HG03575 (cell line): ENCODE data around the gene OXCT2.
"Not testable (repeated sequence)": the region's sequence is repeated elsewhere in the genome, so short reads cannot be mapped to it uniquely, and the experiment has no call there.

Experiments used
- ATAC-seq: cut with Tn5 transposase; IDR thresholded peaks from one replicate; pipeline ENCODE4 v1.9.1; 2021; ENCODE audit not compliant: unreplicated experiment, insufficient number of reproducible peaks, low FRiP score; ENCODE audit errors: extremely low read depth

OXCT2 gene

GRCh38 chr1:39769502-39769901, 1.6 kb downstream of the OXCT2 start:
- not testable (repeated sequence) for ATAC-seq

DNA sequence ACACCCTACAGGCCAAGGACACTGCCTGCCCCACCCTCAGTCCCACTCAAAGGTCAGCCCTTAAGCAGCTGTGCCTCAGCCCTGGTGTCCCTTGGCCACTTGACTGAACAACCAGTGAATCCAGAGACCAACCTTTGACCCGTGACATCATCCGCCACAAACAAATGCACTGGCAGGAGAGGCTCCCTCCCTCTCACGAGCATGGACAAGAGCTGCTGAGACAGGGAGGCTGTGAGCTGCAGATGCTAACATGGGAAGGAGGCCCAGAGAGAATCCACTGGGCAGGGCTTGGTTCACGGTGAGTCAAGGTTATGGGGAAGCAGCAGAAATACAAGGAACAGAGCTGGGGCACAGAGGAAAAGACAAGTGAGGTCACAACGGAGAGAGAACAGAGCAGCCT, 4.7 kb downstream of the OXCT2 start:
- not testable (repeated sequence) for ATAC-seq

- ATAC-seq, result not testable (repeated sequence)
Observed at GRCh38 chr1:39764512-39764911, 6.6 kb downstream of the OXCT2 start.

GRCh38 chr1:39763619-39764374, 7.4 kb downstream of the OXCT2 start:
- ATAC-seq, result not testable (repeated sequence)

DNA sequence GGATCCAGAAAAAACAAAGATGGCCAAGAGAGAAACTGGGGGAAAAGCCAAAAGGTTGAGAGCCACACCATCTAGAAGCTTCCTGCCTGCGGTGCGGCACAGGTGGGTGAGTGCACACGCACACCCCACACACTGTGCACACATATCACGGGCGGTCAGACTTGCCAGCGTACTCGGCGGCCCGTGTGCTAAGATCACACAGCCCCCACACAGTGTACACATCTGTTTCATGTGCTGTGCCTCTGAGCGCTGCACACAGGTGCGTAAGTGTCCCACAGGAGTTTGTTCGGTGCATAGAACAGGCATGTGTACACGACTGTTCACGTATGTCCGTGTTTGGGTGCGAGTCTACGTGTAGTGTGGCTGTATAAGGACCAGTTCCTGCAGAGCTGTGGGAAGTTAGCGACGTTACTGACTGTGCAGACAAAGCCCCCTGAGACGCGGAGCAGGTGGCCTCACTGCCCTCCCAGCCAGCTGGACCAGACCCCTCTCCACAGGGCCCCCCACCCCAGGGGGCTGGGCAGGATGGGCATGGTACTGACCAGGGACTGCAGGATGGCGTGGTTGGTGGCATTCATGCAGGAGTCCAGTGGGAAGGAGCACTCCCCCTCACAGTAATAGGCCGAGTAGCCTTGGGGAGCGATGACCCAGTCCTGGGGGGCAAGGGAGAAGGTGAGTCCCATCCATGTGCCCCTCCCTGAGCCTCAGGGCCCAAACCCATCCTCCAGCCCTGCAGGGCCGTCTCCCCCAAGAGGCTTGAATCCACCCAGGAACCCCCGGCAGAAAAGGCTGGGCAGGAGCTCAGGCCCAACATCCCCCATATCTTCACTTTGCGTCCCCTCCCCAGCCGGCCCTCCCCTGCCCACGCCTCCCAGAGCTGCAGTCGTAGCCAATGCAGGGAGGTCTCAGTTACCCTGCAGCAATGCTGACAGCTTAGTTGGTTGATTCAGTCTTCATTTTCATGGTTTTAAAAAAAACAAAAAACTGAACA, 8.3 kb downstream of the OXCT2 start:
- ATAC-seq, result no peak

- no peak for ATAC-seq
Observed at GRCh38 chr1:39761557-39762260, 9.4 kb downstream of the OXCT2 start.

DNA sequence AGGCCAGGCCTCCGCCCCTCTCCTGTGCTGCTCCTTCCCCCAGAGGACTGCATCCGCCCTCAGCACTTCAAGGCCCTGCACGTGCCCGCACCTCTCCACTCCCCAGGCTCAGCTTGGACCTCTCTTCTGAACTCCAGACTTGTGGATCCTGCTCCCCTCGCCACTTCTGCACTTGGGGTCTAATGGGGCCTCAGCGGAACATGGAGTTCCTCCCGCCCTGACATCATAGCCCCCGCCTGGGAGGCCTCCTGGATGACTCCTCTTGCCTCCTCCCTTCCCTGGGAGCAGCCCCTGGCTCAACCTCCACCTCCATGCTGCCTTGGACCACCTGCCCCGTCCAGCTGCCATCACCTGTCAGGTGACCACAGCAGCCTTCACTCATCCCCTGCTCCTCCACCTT, 10.1 kb downstream of the OXCT2 start:
- ATAC-seq, result no peak

DNA sequence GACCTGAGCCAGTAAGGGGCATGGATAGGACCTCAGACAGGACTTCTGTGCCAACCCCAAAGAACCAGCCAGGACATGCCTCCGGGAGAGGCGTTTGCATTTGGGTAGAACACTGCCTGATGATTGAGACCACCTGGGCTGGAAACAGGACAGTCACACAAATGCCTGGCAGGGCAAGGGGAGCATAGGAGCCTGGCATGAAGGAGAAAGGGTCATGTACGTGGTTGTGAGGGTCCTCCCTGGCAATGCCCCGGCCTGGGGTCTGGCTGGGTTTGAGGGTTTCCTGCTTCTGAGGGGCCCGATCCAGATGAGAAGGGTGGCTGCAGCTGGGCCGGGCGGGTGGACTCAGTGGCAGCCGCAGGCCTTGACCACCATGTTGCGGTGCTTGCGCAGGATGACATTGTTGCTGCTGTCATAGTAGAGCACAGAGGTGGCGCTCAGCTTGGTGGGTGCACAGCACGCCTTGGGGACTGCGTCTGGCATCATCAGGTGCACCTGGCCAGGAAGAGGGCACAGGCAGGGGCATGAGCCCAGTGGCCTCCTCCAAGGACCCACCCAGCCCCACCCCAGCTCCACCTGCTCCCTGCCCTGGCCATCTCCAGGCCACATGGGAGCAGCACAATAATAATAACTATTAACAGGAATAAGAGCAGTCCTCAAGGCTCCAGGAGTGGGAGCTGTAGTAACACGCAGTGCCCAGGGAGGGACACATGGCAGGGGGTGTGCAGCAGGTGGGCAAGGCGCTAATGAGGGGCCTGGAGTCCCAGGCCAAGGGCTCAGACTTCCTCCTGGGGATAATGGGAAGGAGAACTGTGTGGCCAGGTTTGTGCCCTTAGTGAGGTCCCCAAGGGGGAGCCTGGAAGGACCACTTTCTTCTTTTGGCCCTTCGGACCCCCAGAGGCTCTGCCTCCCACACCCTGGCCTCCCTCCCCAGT, 10.8 kb downstream of the OXCT2 start:
- no peak for ATAC-seq

DNA sequence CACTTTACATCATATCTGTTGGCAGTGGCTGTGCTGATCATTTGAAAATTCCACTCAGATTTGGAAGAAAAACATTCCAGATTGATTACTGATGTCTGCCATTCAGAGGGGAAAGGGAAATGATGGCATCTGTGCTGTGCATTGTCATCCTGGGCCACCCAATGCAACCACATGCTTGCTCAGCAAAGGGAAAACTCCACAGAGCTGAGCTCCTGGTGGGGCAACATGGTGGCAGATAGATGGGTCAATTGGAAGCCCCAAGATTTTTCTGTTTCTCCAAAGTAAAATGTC, 11.8 kb downstream of the OXCT2 start:
- no peak for ATAC-seq

GRCh38 chr1:39758556-39759435, 12.4 kb downstream of the OXCT2 start:
- no peak for ATAC-seq

- ATAC-seq, result no peak
Observed at GRCh38 chr1:39757501-39757900, 13.6 kb downstream of the OXCT2 start.

- no peak for ATAC-seq
Observed at GRCh38 chr1:39755965-39756659, 15.0 kb downstream of the OXCT2 start.

- no peak for ATAC-seq
Observed at GRCh38 chr1:39754906-39755504, 16.1 kb downstream of the OXCT2 start.

DNA sequence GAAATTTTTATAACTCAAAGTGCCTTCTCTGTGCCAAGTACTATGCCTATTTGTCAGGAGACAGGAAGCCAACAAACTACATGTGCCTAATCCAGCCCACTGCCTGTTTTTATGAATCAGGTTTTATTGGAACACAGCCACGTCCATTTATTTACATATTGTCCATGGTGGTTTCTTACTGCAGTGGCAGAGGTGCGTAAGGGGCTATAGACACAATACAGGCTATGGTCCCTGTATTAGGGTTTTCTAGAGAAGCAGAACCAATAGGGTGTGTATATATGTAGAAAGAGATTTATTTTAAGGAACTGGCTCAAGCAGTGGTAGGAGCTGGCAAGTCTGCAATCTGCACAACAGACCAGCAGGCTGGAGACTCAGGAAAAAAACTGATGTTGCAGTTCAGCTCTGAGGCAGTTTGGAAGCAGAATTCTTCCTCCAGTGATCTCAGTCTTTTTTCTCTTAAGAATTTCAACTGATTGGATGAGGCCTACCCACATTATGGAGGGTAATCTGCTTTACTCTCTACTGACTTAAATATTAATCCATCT, 17.1 kb downstream of the OXCT2 start:
- no peak for ATAC-seq

DNA sequence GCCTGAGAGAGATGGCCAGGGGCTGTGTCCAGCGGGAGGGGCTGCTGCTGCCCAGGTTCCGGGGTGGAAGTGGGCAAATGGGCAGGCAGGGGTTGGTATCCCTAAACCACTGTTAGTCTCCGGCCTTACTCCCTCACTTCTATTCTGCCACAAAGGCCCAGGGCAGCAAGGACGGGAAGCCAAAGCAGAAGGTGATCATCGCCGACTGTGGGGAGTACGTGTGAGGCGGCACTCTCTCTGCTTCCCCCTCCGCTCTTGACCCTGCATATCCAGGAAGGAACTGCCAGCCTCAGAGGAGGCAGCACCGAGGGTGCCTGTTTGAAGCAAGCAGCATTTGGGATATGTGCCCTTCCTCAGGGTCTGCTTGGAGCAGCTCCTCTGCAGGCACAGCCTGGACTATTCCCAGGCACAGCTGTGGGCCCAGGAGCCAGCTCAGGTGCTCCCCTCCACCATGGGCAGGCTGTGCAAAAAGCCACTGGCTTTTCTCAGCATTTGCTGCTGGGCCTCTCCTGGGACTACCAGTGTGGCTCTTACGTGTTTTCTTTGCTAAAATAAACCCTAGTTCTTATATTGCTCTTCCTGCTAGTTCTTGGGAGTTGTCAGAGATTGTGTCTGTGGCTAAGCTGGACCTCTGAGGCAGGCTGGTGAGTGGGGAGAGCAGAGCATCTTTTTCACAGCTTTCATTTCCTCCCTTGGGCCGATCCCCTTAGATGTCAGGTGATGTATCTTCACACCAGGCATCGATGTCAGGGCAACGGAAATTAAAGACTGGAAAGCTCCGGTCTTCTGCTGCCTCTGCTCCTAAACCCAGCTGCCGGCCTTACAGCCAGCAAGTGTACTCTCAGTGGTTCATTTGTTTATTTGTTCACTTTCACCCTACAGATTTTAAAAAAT, 17.8 kb downstream of the OXCT2 start:
- no peak for ATAC-seq

DNA sequence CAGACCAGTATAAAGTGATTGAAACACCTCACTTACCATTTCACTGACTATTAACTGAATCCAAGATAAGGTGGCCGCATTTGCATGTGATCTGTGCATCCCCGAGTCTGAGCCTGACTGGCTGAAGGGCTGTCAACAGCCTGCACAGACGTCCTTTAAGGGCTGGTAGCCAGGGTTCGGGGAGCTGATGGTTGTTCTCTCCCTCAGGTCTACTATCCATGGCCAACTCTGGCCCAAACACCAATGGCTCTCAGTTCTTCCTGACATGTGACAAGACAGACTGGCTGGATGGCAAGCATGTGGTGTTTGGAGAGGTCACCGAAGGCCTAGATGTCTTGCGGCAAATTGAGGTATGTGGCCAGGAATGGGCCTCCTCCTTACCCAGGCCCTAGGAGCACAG, 18.4 kb downstream of the OXCT2 start:
- ATAC-seq, result no peak
